NCI-H526 (cell line): ENCODE data around the gene ATXN1.
"Not testable (repeated sequence)": the region's sequence is repeated elsewhere in the genome, so short reads cannot be mapped to it uniquely, and the experiment has no call there.

Experiments used
- DNase-seq, 2 experiments: peaks; one replicate each; lab custom pipeline; 2025; lab: John Stamatoyannopoulos, UW

Gene ATXN1

DNA sequence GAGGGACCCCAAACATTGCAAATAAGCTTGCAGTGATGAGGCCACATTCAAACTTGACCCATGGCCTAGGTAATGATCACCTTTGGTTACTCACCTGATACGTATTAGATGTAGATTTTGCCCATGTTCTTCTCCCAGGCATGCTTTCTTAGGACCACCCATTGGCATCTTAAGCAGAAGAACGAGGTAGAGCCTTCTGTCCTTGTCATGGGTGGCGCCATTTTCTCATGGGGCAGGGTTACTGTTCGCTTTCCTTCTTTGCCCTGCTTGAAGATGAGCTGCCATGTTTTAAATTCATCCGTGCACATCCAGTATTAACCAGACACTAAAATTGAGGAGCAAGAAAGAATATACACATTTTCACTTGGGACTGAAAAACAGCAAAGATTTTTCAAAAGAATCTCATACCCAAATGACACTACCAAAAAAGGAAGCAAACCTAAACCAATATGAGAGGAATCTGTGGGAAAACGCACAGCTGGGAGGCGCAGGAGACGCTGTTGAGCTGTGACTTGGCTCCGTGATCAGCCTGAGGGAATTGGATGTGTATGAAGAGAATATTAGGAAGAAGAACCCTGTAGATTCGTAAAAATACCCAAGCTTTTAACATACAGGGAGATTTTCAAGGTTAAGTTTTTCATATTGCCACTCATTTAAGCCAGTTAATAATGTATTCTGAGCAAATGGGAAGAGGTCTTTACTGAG, 486.2 kb downstream of the ATXN1 start:
- no peak for DNase-seq

DNA sequence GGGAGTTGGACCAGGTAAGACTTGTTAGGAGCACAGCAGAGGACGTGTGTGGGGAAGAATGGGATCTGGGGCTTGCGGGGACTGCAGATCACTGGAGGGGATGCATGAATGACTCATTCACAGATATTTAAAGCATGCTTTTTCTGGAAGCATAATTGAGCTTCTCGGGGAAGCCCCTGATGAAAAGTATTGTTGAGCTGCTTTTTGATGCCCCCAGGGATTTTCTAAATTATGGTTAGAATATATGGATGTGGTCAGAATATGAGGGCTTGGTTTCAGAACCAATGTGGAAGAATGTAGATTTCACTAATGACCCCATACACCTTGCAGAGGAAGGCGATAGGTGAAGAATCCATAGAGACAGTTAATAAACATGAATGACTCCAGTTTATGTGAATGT, 486.8 kb downstream of the ATXN1 start:
- no peak for DNase-seq

DNA sequence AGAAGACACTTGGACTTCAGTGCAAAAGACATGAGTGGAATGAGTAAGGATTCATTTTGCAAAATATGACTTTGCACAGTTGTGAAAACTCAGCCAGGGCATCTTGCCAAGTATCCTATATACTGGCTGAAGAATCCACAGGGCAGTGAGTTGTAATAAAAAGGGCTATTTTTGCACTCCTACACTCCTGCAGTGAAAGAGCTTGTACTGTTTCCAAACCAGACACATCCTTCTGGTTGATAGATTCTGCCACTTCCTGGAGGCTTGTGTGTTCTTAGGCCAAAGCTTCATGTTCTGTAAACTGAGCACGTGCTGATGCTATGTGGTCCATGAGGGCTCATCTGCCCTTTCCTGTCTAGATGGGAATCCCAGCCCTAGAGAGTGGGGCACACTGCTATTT, 488.0 kb downstream of the ATXN1 start:
- DNase-seq, result no peak

DNA sequence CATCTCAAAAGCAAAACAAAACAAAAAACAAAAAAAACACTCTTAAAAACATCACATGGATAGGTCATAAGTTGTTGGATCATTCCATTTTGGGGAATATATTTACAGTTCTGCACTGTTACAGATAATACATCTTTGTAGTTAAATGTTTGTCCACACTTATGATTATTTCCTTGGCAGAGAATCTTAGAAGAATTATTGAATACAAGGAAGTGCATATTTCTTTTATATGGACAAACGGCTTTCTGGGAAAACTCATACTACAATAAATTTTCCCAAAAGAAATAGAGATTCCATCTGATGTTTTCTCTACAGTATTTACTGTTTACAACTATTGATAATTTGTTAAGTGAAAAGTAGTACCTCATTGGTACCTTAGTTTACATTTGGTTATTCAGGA, 489.1 kb downstream of the ATXN1 start:
- DNase-seq, result no peak

DNA sequence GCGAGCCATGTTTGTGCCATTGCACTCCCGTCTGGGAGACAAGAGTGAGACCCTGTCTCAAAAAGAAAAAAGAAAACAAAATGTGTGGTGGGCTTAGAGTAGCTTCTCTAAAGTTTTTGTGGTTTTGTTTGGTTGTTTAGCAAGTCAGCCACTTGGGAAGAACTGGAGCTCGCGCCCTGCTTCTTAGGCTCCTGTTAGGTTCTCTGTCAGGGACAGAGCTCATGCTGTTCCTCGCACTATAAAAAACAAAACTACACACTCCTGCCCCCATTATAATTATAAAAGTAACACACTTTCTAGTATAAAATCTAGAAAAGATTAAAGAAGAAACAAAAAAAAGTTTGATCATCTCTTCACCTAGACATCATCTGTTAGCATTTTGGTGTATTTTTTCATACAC, 489.8 kb downstream of the ATXN1 start:
- DNase-seq, result no peak

DNA sequence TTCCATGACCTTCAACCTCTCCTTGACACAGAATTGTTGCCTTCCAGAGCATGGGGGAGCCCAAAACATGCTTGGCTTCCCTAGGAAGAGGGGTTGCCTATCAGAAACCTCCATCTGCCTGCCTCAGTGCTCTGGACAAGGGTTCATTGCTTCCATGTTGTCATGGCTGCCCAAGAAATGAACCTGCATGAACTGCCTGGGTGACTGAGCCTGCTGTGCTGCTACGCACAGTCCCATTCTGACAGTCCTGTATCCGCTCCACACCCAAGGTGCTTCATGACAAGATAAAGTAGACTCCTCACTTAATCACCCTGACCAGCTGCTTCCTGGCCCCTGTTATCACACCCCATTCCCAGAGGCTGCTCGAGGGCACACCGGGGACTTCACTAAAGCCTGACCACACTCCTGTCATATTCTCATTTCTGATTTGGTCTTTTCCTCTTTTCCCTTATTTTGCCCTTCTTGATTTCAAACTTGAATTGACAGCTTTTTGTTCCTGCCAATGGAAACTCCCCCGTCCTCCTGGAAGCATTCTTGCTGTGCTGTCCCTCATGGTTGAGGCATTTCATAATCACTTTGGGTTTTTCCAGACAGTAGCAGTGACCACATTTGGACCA, 491.0 kb downstream of the ATXN1 start:
- no peak for DNase-seq

DNA sequence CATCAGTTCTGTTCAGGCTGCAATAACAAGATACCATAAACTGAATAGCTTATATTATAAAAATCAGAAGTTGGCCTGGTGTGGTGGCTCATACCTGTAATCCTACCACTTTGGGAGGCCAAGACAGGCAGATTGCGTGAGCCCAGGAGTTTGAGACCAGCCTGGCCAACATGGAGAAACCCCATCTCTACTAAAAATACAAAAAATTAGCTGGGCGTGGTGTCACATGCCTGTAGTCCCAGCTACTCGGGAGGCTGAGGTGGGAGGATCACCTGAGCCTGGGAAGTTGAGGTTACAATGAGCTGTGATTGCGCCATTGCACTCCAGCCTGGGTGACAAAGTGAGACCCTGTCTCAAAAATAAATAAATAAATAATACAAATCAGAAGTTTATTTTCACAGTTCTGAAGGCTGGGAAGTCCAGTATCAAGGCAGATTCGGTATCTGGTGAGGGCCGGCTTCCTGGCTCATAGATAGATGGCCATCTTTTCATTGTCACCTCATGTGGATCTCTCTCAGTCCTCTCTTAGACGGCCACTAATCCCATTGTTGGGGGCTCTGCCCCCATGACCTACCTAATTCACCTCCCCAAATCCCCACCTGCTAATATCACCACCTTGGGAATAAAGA, 491.7 kb downstream of the ATXN1 start:
- not testable (repeated sequence) for DNase-seq

DNA sequence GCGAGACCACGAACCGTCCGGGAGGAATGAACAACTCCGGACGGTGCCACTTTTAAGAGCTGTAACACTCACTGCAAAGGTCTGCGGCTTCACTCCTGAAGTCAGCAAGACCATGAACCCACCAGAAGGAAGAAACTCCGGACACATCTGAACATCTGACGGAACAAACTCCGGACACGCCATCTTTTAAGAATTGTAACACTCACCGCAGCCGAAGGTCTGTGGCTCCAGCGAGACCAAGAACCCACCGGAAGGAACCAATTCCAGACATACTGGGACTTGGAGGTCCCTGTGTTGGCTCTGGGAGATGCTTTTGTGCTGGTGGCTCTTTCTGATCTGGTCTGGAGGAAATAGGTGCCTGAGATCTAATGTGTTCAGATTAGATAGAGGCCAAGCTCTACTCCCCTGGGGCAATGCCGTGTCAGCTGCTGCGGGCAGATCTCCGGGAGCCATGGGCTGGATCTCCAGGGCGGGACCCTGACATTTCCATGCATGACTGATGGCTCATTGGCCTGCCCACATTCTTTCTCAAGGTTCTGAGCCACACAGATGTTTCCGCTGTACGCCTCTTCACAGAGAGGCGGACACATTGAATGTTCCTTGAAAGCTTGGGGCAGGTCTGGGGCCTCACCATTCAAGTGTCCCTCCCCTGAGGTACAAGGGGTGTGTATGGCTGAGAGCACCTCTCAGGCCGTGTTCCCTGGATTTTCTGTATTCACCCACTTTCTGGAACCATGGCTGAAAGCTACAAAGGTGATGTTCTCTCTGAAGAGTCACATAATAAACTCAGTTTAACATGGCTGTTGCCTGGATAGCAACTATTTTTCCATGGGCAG, 493.6 kb downstream of the ATXN1 start:
- no peak for DNase-seq

DNA sequence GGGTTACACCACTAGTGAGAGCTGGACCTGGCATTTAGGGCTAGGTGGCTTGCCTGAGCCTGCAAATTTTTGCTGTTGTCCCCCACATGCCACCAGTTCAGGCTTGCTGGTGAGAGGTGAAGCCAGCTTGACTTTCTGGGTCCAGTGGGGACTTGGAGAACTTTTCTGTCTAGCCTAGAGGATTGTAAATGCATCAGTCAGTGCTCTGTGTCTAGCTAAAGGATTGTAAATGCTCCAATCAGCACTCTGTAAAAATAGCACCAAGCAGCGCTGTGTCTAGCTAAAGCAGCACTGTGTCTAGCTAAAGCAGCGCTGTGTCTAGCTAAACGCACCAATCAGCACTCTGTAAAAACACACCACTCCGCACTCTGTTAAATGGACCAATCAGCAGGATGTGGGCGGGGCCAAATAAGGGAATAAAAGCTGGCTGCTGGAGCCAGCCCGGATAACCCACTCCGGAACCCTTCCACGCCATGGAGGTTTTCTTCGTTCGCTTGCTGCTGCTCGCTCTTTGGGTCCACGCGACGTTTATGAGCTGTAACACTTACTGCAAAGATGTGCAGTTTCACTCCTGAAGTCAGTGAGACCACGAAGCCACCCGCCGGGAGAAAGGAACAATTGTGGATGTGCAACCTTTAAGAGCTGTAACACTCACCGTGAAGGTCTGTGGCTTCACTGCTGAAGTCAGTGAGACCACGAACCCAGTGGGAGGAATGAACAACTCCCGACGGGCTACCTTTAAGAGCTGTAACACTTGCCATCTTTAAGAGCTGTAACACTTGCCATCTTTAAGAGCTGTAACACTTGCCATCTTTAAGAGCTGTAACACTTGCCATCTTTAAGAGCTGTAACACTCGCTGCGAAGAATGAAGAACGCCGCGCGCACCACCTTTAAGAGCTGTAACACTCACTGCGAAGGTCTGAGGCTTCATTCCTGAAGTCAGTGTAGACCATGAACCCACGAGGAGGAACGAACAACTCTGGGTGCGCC, 495.6 kb downstream of the ATXN1 start:
- no peak for DNase-seq

DNA sequence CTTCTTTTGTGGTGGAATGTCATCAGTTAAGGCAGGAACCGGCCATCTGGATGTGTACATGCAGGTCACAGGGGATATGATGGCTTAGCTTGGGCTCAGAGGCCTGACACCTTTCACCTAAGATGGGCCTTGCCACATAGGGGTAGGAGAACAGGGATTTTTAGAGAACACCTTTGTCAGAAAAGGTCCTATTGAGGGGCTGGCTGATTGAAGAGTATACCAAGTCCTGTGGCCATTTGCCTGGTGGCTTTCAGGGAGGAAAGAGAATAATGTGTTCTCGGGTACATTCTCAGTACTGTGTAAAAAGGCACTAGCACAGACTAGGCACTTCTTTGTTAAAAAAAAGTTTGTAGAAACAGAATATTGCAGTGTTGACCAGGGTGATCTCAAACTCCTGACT, 496.5 kb downstream of the ATXN1 start:
- DNase-seq, result no peak

DNA sequence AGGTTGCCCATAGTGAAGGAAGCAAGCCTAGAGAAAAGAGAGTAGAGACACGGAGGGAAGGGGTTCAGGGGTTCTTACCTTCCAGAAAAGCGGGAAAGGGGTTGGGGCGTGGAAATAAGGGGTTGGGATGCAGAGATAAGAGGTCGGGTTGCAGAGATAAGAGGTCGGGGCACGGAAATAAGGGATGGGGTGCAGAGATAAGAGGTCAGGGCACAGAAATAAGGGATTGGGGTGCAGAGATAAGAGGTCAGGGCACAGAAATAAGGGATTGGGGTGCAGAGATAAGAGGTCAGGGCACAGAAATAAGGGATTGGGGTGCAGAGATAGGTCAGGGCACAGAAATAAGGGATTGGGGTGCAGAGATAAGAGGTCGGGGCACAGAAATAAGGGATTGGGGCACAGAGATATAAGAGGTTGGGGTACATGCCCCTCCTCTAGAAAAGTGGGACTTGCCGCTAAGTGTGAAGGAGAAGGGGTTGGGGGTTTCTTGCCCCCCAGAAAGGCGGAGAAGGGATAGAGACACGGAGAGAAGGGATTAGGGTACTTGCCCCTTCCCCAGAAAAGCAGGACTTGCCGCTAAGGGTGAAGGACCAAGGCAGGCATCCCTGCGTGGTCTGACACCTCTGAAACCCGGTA, 497.7 kb downstream of the ATXN1 start:
- DNase-seq, result not testable (repeated sequence)

DNA sequence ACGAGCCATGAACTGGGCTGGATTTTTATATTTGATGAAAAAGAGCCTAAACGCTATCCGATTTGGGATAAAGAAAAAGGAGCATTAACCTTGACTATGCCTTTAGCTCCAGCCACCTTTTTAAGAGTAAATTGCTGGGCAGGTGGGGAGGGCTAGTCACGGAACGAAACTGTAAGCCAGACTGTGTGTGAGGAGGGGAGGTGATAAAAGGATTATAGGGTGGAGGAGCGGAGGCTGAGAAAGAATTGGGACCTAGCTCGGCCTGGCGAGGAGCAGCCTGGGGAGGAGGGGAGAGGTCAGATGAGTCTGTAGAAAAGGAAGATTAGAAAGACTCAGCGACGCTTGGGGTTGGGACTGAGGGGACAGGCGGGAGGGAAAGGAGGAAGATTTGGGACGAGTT, 498.5 kb downstream of the ATXN1 start:
- not testable (repeated sequence) for DNase-seq

DNA sequence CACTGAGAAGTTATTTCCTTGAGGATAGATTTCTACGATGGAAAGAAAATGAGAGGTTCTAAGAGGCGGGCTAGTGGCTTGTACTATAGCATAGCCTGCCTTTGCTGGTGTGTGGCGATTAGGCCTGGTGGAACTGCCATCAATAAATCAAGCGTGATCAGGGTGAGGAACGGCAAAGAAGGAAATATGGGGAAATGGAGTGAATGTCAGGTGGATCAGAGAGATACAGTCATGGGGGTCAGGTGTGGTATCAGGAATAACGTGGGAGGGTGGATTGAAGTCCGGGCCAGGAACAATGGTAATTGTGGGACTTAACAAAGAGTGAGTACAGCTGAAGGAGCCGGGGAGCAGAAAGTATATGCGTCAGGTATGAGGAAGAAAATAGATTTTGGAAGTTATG, 500.7 kb downstream of the ATXN1 start:
- DNase-seq, result not testable (repeated sequence)

DNA sequence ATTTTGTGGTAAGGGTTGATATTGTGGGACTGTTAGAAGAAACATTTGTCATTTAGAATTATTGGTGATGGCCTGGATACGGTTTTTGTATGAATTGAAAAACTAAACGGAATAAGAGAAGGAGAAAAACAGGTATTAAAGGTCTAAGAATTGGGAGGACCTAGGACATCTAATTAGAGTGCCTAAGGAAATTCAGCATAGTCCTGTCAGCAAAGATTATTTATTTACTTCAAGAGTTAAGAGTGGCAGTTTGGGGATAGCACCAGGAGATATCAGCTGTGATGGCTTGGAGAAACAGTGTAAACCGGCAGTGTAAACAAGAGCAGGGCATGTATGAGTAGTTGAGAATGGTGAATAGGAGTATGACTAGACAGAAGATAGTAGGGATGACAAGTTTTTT, 501.7 kb downstream of the ATXN1 start:
- DNase-seq, result not testable (repeated sequence)

DNA sequence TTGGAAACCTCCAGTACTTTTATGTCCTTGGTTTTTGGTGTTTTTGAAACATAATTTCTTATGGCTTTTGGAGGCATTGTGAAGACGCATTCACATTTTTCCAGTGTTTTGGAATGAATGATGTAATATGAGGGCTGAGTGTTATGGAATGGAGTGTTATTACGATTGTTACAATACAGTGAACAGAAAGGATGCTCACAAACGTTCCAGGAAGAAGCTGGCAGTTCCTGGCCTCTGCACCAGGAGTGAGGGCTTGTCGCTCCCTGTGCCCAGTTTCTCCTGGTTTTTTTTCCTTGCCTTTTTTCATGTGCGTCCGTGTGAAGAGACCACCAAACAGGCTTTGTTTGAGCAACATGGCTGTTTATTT, 502.6 kb downstream of the ATXN1 start:
- no peak for DNase-seq

DNA sequence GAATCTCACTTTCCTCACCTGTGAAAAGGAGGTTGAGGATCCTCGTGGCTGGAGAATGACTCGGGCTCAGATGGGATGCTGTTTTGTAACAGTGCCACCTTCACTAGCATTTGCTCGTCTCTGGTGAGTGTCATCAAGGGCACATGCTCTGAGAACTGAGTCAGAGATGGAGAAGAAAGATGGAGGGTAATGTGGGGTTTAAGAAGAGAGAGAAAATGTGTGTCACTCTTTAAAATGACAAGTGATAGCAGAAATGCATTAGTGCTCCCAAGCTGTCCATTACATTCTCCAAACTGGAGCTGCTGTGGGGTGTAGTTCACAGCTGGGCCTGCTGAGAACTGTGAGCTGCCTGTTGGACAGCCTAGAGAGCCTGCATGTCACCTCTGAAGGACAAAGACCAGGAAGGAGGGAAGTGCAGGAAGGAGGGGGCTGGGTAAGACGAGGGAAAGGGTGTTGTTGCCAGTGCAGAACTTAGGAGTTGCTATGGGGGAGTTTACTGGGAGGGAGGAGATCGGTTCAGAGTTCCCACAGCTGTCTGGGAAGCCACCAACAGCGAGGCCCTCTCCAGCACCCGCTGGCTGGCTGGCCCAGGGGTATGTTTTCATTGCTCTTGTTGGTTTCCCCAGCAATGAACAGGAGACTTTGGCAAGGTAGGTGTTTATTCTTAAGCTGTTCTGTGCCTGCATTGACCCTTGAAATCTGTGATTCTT, 503.1 kb downstream of the ATXN1 start:
- no peak for DNase-seq

DNA sequence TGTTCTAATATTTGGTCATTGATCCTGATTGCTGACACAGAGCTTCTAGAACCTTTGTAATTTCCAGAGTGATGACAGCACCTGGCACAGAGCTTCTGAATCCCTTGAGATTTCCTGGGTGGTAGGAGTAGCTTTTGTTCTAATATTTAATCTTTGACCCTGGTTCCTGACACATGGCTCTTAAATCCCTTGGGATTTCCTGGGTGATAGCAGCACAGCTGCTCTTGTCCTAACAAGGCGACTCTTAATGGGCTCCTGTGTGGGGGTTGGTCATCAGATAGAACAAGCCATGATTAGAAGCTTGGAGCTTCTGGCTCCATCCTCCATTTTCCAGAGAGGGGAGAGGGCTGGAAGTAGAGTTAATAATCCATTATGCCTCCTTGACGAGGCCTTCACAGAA, 504.5 kb downstream of the ATXN1 start:
- DNase-seq, result peak in 1 of 2 experiments; percentile 19

DNA sequence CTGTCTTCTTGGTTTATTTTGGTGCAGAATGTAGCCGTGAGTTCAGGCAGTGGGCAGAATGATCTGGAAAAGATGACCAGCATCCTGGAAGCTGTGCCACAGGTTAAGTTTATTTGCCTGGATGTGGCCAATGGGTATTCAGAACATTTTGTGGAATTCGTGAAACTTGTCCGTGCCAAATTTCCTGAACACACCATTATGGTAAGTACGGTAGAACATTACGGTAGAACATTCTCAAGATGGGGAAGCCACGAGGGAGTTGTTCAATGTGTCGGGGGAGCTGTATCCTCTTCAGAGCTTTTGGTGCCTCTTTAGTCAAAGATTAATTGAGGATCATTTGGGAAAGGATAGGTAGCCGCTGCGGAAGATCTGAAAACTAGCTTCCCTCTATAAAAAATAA, 506.7 kb downstream of the ATXN1 start:
- DNase-seq, result no peak

DNA sequence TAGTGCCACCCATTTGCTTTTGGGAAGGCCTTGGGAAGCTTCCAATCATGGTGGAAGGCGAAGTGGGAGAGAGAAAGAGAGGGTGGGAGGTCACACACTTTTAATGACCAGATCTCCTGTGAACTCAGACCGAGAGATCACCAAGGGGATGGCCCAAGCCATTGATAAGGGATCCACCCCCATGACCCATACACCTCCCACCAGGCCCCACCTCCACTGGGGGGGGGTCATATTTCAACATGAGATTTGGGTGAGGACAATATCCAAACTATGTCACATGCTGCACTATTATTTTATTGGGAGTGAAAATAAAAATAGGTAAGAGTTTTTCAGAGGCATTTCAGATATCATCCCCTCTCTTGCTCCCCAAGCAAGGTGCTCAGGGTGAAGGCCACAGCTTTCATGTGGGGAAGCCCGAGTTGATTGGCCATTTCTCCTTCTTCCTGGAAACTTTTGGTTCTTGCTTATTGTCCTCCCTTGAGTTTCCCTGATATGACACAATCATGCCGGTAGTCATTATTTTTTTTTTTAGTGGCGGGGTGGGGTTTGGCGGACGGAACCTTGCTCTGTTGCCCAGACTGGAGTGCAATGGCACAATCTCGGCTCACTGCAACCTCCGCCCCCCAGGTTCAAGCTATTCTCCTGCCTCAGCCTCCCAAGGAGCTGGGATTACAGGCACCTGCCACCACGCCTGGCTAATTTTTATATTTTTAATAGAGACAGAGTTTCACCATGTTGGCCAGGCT, 507.7 kb downstream of the ATXN1 start:
- DNase-seq, result no peak
